ENCODE results near the gene NPC2.

DNA sequence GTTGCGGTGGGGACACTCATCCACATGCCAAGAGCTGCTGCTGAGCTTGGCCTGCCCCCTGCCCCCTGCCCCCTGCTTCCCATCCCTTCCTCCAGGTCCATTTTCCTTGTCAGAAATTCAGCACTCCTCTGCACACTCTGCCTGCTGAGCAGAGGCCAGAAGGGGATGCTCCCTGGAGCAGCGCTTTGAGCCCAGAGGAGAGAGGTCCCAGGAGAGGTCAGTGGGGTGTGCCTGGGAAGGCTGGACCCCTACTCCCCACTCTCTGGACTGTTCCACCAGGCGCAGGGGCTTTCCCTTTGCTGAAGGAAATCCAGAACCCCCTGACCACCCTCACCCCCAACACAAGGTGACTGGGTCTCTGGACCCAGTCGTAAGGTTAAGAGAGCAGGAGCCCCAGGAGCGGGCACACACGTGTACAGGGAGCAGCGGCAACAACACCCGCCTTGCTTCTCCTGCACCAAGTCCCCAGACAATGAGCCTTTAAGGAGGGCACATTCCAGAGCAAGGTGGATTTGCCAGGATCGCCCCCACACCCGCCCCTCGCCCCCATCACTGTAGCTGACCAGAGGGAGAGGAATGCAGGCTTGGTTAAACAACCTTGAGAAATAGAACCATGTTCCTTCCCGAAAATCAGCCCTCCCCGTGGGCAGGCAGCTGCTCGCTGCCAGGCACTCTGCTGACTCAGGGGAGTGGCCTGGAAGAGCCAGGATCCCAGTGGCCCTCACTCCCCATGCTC lies 31.1 kb upstream of the NPC2 start:
- TF ChIP-seq CTCF (IDR thresholded peaks at IDR 0.05): no peak
- no peak for TF ChIP-seq POLR2A (IDR thresholded peaks at IDR 0.05)
- TF ChIP-seq POLR2AphosphoS5 (IDR thresholded peaks at IDR 0.05): no peak
